Measurements from ENCODE around the gene ARHGAP36. TPM values are rescaled to one million over a fixed set of nuclear protein-coding genes. Genes with fewer than 3 reads are reported as not detected.

The ARHGAP36 gene
- total and polyA plus RNA-seq, 2 of the 8 experiments (the other 6 are each of a cell fraction or from before 2014, with no cell fraction given) = 0.32 to 0.38 TPM

- no peak for TF ChIP-seq RNF2 (IDR thresholded peaks at IDR 0.05; ENCODE audit: borderline replicate concordance, low read depth, low read length, missing control alignments, poor library complexity, severe bottlenecking)
- no peak for TF ChIP-seq JUN (IDR thresholded peaks at IDR 0.05; ENCODE audit: low read depth, low read length)
- no peak for TF ChIP-seq MAX (IDR thresholded peaks at IDR 0.05)
- no peak for TF ChIP-seq POLR2A (IDR thresholded peaks at IDR 0.05; ENCODE audit: control extremely low read depth in 1 of 2, low read depth in 2 of 2, low read length in 2 of 2)
- no peak for TF ChIP-seq KDM4A (IDR thresholded peaks at IDR 0.05; ENCODE audit: low read depth, low read length, severe bottlenecking)
Measured at GRCh38 chrX:131060147-131060546, 2.0 kb downstream of the ARHGAP36 start (continued).
